ENCODE results near the gene TTC17.

The TTC17 gene

DNA sequence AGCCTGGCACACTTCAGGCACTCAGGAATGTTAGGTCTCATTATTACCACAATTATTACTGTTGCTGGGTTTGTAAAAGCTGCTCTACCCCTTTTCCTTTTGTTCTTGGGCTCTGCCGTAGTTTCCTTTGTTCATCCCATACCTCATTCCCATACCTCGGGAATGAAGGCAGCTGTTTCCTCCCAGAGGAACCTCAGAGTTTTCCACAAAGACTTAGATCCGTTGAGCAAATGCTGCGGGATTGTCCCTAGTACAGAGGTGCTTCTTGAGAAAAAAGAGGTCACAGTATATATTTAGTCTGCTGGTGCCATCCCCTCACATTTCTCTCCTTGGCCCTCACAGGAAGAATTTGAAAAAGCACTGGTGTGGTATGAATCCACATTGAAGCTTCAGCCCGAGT, 134.7 kb downstream of the TTC17 start:
- Histone ChIP-seq H3K27me3 (no peaks in the 10 kb centered on the region), H3K4me1 (no peaks in the 10 kb centered on the region), H3K4me3 (ENCODE audit: low read depth, low read length) (no peak overlapping the region), H3K9me3 (no peaks in the 10 kb centered on the region), H3K36me3 (no peaks in the 10 kb centered on the region)
- TF ChIP-seq CTCF (IDR thresholded peaks at IDR 0.05; ENCODE audit: low read depth, low read length) = no peak
- no peak for DNase-seq

DNA sequence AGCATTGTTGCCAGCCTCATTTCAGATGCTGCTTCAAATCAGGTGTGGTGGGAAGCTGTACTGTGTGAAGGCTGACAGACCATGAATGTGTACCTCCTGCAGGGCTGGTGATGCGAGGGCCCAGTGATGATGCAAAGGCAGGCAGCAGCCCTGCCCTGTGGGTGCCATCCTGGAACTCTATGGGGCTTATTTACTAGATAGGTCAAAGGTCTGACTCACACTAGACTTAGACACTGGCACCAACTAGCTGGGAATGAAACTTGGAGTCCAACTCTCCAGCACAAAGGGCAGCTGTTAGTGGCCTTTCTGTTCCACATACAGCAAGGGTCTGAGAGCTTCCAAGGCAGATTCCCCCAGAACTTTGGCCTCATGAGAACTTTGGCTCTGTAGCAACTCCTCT, 138.4 kb downstream of the TTC17 start:
- no peaks in the 10 kb centered on the region for H3K4me1 ChIP-seq
- DNase-seq = no peak
- H3K4me3 ChIP-seq (ENCODE audit: low read depth, low read length) = no peak overlapping the region
- H3K9me3 ChIP-seq = no peaks in the 10 kb centered on the region
- no peaks in the 10 kb centered on the region for H3K36me3 ChIP-seq
- TF ChIP-seq CTCF (IDR thresholded peaks at IDR 0.05; ENCODE audit: low read depth, low read length) = no peak
- H3K27me3 ChIP-seq = no peaks in the 10 kb centered on the region

DNA sequence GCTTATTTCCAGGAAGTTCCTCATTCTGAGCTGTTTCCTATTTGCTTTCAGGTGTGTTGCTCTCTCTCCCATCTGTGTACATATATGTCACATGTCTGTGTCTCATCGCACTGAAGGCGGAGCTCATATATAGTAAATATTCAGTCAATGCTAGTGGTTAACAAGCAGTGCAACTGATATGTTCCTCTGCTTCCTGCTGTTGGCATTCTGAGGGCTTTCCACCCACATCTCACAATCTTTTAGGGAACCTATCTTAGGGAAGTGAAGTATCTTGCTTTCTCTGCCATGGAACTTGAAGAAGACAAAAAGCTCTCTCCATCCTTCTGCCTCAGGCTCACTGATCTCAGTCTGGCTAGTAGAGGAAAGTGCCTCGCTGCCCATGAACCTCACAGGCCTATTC, 139.8 kb downstream of the TTC17 start:
- no peaks in the 10 kb centered on the region for H3K9me3 ChIP-seq
- DNase-seq = no peak
- no peak overlapping the region for H3K4me3 ChIP-seq (ENCODE audit: low read depth, low read length)

GRCh38 chr11:43503417-43503816, 144.7 kb downstream of the TTC17 start:
- H3K27me3 ChIP-seq = no peaks in the 10 kb centered on the region
- H3K4me1 ChIP-seq = no peaks in the 10 kb centered on the region
- TF ChIP-seq CTCF (IDR thresholded peaks at IDR 0.05; ENCODE audit: low read depth, low read length) = no peak; the same call in 1 of the 2 replicates
- H3K36me3 ChIP-seq = no peaks in the 10 kb centered on the region
- DNase-seq = no peak
- H3K9me3 ChIP-seq = no peaks in the 10 kb centered on the region
- no peak overlapping the region for H3K4me3 ChIP-seq (ENCODE audit: low read depth, low read length)

More for the DNA sequence above, 139.8 kb downstream of the TTC17 start:
- Histone ChIP-seq H3K4me1 (no peaks in the 10 kb centered on the region), H3K36me3 (no peaks in the 10 kb centered on the region), H3K27me3 (no peaks in the 10 kb centered on the region)
- no peak for TF ChIP-seq CTCF (IDR thresholded peaks at IDR 0.05; ENCODE audit: low read depth, low read length)

DNA sequence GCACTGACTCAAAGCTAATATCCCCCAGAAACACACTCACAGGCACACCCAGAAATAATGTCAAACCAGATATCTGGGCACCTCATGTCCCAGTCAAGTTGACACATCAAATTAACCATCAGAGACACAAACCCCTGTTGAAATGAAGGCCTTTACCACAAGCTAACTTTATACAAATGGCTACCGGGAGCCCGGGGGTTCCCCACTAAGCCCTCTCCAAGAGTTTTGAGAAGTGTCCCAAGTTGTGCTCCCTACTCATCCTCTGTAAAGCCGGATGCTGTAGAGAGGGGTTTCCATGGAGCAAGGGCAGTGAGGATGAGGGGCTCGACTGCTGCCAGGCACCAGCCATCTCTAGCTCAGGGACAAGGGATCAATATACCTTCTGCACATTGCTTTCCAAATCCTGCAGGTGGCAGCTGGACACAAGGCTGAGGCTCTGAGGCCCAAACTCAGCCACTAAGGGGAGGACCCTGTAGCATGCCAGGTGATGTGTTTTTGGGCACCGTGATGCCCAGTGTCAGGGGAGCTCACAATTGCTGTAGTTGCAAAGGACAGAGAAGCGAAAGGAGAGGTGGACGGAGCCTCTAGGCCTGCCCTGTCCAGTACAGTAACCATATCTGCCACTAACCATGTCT, 145.7 kb downstream of the TTC17 start:
- peak; percentile 24 for DNase-seq

More for the DNA sequence above, 145.7 kb downstream of the TTC17 start:
- Histone ChIP-seq H3K9me3 (no peaks in the 10 kb centered on the region), H3K4me3 (ENCODE audit: low read depth, low read length) (no peak overlapping the region), H3K4me1 (no peaks in the 10 kb centered on the region), H3K27me3 (no peaks in the 10 kb centered on the region), H3K36me3 (no peaks in the 10 kb centered on the region)
- peak; percentile 45 for TF ChIP-seq CTCF (IDR thresholded peaks at IDR 0.05; ENCODE audit: low read depth, low read length)

Measured in BE2C (cell line).